SK-N-SH (cell line): ENCODE measurements around the gene PLEKHG3. TPM values are rescaled to one million over a fixed set of nuclear protein-coding genes. Genes with fewer than 3 reads are reported as not detected.

Source experiments
- CTCF ChIA-PET: fragments of 300-600, 350-600 bp; formaldehyde crosslinking; extraction: SDS; loops from one replicate; lab custom pipeline; 2021; lab: Yijun Ruan, JAX
- POLR2A ChIA-PET: fragments of 350-600 bp; sonication (Branson Sonifier 250); formaldehyde crosslinking; extraction: SDS; loops from one replicate; lab custom pipeline; 2020; ENCODE audit warnings: antibody characterized with exemption, inconsistent platforms; lab: Yijun Ruan, JAX
- DNase-seq: peaks from one replicate; pipeline ENCODE4 v3.0.0; 2012
- H2AFZ ChIP-seq: fragments of 200-600 bp; sonication (generic); 2 replicates; pipeline ENCODE4 v1.8.1; 2016; ENCODE audit warnings: antibody characterized with exemption, mild to moderate bottlenecking, low read depth
- H3F3A ChIP-seq: fragments of 200-600 bp; sonication (generic); replicated peaks from 2 replicates; pipeline ENCODE3; 2016; ENCODE audit warnings: antibody characterized with exemption, mild to moderate bottlenecking; ENCODE audit not compliant: insufficient read depth
- H3K27ac ChIP-seq, 2 experiments: fragments of 200-500 bp in 1 of 2; fragments of 200-600 bp in 1 of 2; sonication (Bioruptor generic) in 1 of 2; sonication (generic), shearing (Covaris generic) in 1 of 2; 2 replicates each; pipeline versions ENCODE4 v1.5.1 to v1.6.1; 2014 to 2016; ENCODE audit warnings: low read depth in 2 of 2, inconsistent platforms in 1 of 2, low read length in 1 of 2, mild to moderate bottlenecking in 1 of 2, mixed read lengths in 1 of 2
- H3K27me3 ChIP-seq: fragments of 200-600 bp; sonication (generic), shearing (Covaris generic); 2 replicates; pipeline ENCODE4 v1.6.1; 2016; ENCODE audit warnings: mixed run types; ENCODE audit not compliant: insufficient read depth
- H3K36me3 ChIP-seq, 2 experiments: fragments of 200-500 bp in 1 of 2; fragments of 200-600 bp in 1 of 2; sonication (Bioruptor generic) in 1 of 2; sonication (generic) in 1 of 2; replicated peaks in 1 of 2; 2 replicates each; pipeline versions ENCODE3 to v1.5.1; 2014 to 2016; ENCODE audit warnings: low read length in 1 of 2, mild to moderate bottlenecking in 1 of 2; ENCODE audit not compliant: insufficient read depth in 2 of 2, control insufficient read depth in 1 of 2
- H3K4me1 ChIP-seq, 2 experiments: fragments of 200-500 bp in 1 of 2; fragments of 200-600 bp in 1 of 2; sonication (Bioruptor generic) in 1 of 2; sonication (generic), shearing (Covaris generic) in 1 of 2; 2 replicates each; pipeline versions ENCODE4 v1.5.1 to v1.6.1; 2014 to 2016; ENCODE audit warnings: low read depth in 1 of 2, low read length in 1 of 2, mixed run types in 1 of 2; ENCODE audit not compliant: insufficient read depth in 2 of 2, control insufficient read depth in 1 of 2
- H3K4me2 ChIP-seq: fragments of 200-600 bp; sonication (generic), shearing (Covaris generic); 2 replicates; pipeline ENCODE4 v1.6.1; 2017; ENCODE audit warnings: mixed run types
- H3K4me3 ChIP-seq, 2 experiments: fragments of 200-500 bp in 1 of 2; fragments of 200-600 bp in 1 of 2; sonication (Bioruptor generic) in 1 of 2; sonication (generic), shearing (Covaris generic) in 1 of 2; 2 replicates each; pipeline versions ENCODE4 v1.5.1 to v1.8.1; 2014 to 2016; ENCODE audit warnings: low read depth in 2 of 2, inconsistent platforms in 1 of 2, low read length in 1 of 2, mild to moderate bottlenecking in 1 of 2, mixed read lengths in 1 of 2, moderate library complexity in 1 of 2
- H3K79me2 ChIP-seq: fragments of 200-600 bp; sonication (generic); 2 replicates; pipeline ENCODE4 v1.8.1; 2017; ENCODE audit warnings: mild to moderate bottlenecking; ENCODE audit not compliant: insufficient read depth
- H3K9ac ChIP-seq: fragments of 200-600 bp; sonication (generic); 2 replicates; pipeline ENCODE4 v1.6.1; 2017; ENCODE audit warnings: mixed run types
- H3K9me2 ChIP-seq: fragments of 200-600 bp; sonication (generic); 2 replicates; pipeline ENCODE4 v1.6.1; 2017; ENCODE audit warnings: mixed run types
- H3K9me3 ChIP-seq: fragments of 200-600 bp; sonication (generic); 2 replicates; pipeline ENCODE4 v1.6.1; 2017; ENCODE audit warnings: mixed run types, mild to moderate bottlenecking, moderate library complexity
- H4K20me1 ChIP-seq: fragments of 200-600 bp; sonication (generic); 2 replicates; pipeline ENCODE4 v1.6.1; 2017; ENCODE audit warnings: mild to moderate bottlenecking, mixed run types; ENCODE audit not compliant: insufficient read depth
- CTCF ChIP-seq: fragments of 200-600 bp; sonication (generic); IDR thresholded peaks from 2 replicates; pipeline ENCODE4 v1.6.1; 2017; ENCODE audit warnings: antibody characterized with exemption, mild to moderate bottlenecking, moderate library complexity
- EP300 ChIP-seq, 2 experiments: IDR thresholded peaks; 2 replicates each; pipeline versions ENCODE4 v1.4.0 to v1.6.1; 2012; ENCODE audit warnings: borderline replicate concordance in 1 of 2, low read depth in 1 of 2, low read length in 1 of 2
- FOSL2 ChIP-seq: IDR thresholded peaks from 2 replicates; pipeline ENCODE4 v1.4.0; 2012; ENCODE audit warnings: low read depth, mild to moderate bottlenecking, moderate library complexity, borderline replicate concordance
- FOXM1 ChIP-seq: IDR thresholded peaks from 2 replicates; pipeline ENCODE4 v1.4.0; 2012; ENCODE audit warnings: low read depth, mild to moderate bottlenecking
- GATA2 ChIP-seq: sonication (generic); formaldehyde crosslinking; IDR thresholded peaks from 2 replicates; pipeline ENCODE4 v1.5.0; 2020; ENCODE audit warnings: mild to moderate bottlenecking, missing genetic modification reagents
- JUND ChIP-seq: IDR thresholded peaks from 2 replicates; pipeline ENCODE4 v1.4.0; 2012
- MAX ChIP-seq: IDR thresholded peaks from 2 replicates; pipeline ENCODE4 v1.4.0; 2012; ENCODE audit warnings: low read depth
- MXI1 ChIP-seq: IDR thresholded peaks from 2 replicates; pipeline ENCODE4 v1.6.1; 2012; ENCODE audit warnings: mild to moderate bottlenecking, low read depth, low read length, improper control_type of control experiment
- NFIC ChIP-seq: IDR thresholded peaks from 2 replicates; pipeline ENCODE4 v1.4.0; 2012; ENCODE audit warnings: borderline replicate concordance
- NRF1 ChIP-seq: IDR thresholded peaks from 2 replicates; pipeline ENCODE4 v1.6.1; 2012; ENCODE audit warnings: low read depth, mild to moderate bottlenecking, low read length
- PBX3 ChIP-seq: IDR thresholded peaks from 2 replicates; pipeline ENCODE4; 2012
- POLR2AphosphoS5 ChIP-seq: IDR thresholded peaks from 2 replicates; pipeline ENCODE4 v1.6.1; 2012; ENCODE audit warnings: low read depth, low read length
- RAD21 ChIP-seq: IDR thresholded peaks from 2 replicates; pipeline ENCODE4 v1.6.1; 2012; ENCODE audit warnings: mild to moderate bottlenecking, low read length
- RCOR1 ChIP-seq: fragments of 150-350 bp; IDR thresholded peaks from 2 replicates; pipeline ENCODE4 v1.6.1; 2017; ENCODE audit warnings: antibody characterized with exemption, low read length
- RFX5 ChIP-seq: IDR thresholded peaks from 2 replicates; pipeline ENCODE4 v1.6.1; 2012; ENCODE audit warnings: mild to moderate bottlenecking, improper control_type of control experiment, low read length
- RXRA ChIP-seq: IDR thresholded peaks from 2 replicates; pipeline ENCODE4 v1.4.0; 2012; ENCODE audit warnings: low read depth, mild to moderate bottlenecking, borderline replicate concordance
- SIN3A ChIP-seq: IDR thresholded peaks from 2 replicates; pipeline ENCODE4 v1.6.1; 2012; ENCODE audit warnings: low read depth, mild to moderate bottlenecking, low read length, moderate library complexity, borderline replicate concordance
- SMC3 ChIP-seq: IDR thresholded peaks from 2 replicates; pipeline ENCODE4 v1.6.1; 2012; ENCODE audit warnings: low read depth, low read length, improper control_type of control experiment
- TAF1 ChIP-seq: IDR thresholded peaks from 2 replicates; pipeline ENCODE4 v1.6.1; 2012; ENCODE audit warnings: low read depth, mild to moderate bottlenecking, low read length, moderate library complexity, borderline replicate concordance
- TEAD4 ChIP-seq: IDR thresholded peaks from 2 replicates; pipeline ENCODE4 v1.4.0; 2012; ENCODE audit warnings: mild to moderate bottlenecking, borderline replicate concordance; ENCODE audit not compliant: insufficient read depth
- USF2 ChIP-seq: fragments of 150-350 bp; IDR thresholded peaks from 2 replicates; pipeline ENCODE4 v1.6.1; 2017; ENCODE audit warnings: antibody characterized with exemption, low read length, low read depth, borderline replicate concordance
- YY1 ChIP-seq: IDR thresholded peaks from 2 replicates; pipeline ENCODE4 v1.4.0; 2012; ENCODE audit warnings: low read depth, mild to moderate bottlenecking
- WGBS: methylation state at CpG from one replicate; pipeline ENCODE4 v1.1.6; 2017; ENCODE audit warnings: low lambda C conversion rate; 5-methylcytosine and 5-hydroxymethylcytosine counted together
- polyA plus RNA-seq, 3 experiments: library from polyadenylated mRNA; depleted of rRNA; stranded (reverse); fragments of >200 nt; gene quantifications; 2 replicates each; pipeline ENCODE4 v1.2.3, GENCODE V29; 2012
- TF ChIP-seq, protein P1 (sequence below): IDR thresholded peaks from 2 replicates; pipeline ENCODE4 v1.4.0; 2012; ENCODE audit warnings: low read depth, borderline replicate concordance

The PLEKHG3 gene
- polyA plus RNA-seq, 1 of the 3 experiments (the other 2 are of a cell fraction): 5.1 TPM

GRCh38 chr14:64729386-64730060 lies 25.3 kb downstream of the PLEKHG3 start (continued):
- TF ChIP-seq, protein P1, sequence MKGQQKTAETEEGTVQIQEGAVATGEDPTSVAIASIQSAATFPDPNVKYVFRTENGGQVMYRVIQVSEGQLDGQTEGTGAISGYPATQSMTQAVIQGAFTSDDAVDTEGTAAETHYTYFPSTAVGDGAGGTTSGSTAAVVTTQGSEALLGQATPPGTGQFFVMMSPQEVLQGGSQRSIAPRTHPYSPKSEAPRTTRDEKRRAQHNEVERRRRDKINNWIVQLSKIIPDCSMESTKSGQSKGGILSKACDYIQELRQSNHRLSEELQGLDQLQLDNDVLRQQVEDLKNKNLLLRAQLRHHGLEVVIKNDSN: no peak
- no peak for TF ChIP-seq TEAD4
- no peak for TF ChIP-seq RFX5
- TF ChIP-seq FOXM1: no peak
- TF ChIP-seq MXI1: no peak
- no peak for TF ChIP-seq RCOR1
- no peak for TF ChIP-seq SMC3
- no peak for TF ChIP-seq TAF1
- no peak for TF ChIP-seq NFIC
- TF ChIP-seq RAD21: no peak

DNA sequence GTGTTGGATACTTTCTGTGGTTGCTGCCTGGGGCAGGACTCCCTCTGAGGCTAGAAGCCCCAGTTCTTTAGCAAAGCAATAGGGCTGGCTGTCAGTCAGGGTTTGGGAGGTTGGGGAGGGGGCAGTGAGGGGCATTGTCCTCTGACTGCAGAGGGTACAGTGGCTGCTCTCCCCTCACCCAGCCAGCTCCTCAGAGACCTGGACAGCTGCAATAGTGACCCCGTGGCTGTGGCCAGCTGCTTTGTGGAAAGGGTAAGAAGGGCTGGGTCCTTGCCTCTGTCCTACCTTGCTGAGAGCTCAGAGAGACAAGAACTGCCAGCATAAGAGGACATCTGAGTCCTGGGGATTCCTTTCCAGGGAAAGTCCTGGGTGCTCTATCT lies 25.8 kb downstream of the PLEKHG3 start:
- Histone ChIP-seq H3K4me3 (no peak overlapping the region), H3K36me3 (peaks cover 0 to 16% of the 10 kb centered on the region in 2 experiments), H3K9me3 (no peaks in the 10 kb centered on the region), H3K9ac (no peak overlapping the region), H3K4me2 (no peak overlapping the region), H3K9me2 (no peaks in the 10 kb centered on the region), H3K27me3 (no peaks in the 10 kb centered on the region), H3K27ac (no peak overlapping the region), H3K79me2 (peaks cover 3% of the 10 kb centered on the region; the same call in 1 of the 2 replicates), H3F3A (no peaks in the 10 kb centered on the region), H4K20me1 (peaks cover 3% of the 10 kb centered on the region; the same call in 1 of the 2 replicates), H2AFZ (no peak overlapping the region), H3K4me1 (peaks cover 7 to 8% of the 10 kb centered on the region in 2 experiments; a peak in 2 of 4 replicates)
- 67% methylated on average over 1 of the region's 1 CpG for WGBS
- CTCF ChIA-PET: no interaction called here
- DNase-seq: no peak
- POLR2A ChIA-PET: no interaction called here
- TF ChIP-seq RFX5: no peak
- no peak for TF ChIP-seq CTCF
- TF ChIP-seq TAF1: no peak
- TF ChIP-seq SMC3: no peak
- no peak for TF ChIP-seq MAX
- no peak for TF ChIP-seq SIN3A
- no peak for TF ChIP-seq USF2
- no peak for TF ChIP-seq NRF1
- no peak for TF ChIP-seq RAD21
- no peak for TF ChIP-seq JUND
- TF ChIP-seq FOSL2: no peak
- no peak for TF ChIP-seq YY1
- no peak for TF ChIP-seq TEAD4
- TF ChIP-seq POLR2AphosphoS5: no peak
- TF ChIP-seq, protein P1: no peak
- TF ChIP-seq GATA2 (CRISPR knock-in tag): no peak
- TF ChIP-seq PBX3: no peak
- TF ChIP-seq RXRA: no peak
- TF ChIP-seq EP300 (IDR thresholded peaks at IDR 0.05; ENCODE audit: borderline replicate concordance in 1 of 2, low read depth in 1 of 2, low read length in 1 of 2): no peak
